NCI-H1105 (cell line): ENCODE data around the gene PHACTR2.
"Not testable (repeated sequence)": the region's sequence is repeated elsewhere in the genome, so short reads cannot be mapped to it uniquely, and the experiment has no call there.

Experiments
- DNase-seq: peaks from one replicate; lab custom pipeline; 2025; lab: John Stamatoyannopoulos, UW

Gene PHACTR2

GRCh38 chr6:143864234-143864633 lies 186.5 kb downstream of the PHACTR2 start, which contains the start of gene ZC2HC1B:
Gene ZC2HC1B (plus strand): TSS chr6:143864474. CDS start chr6:143864540, 66 bp downstream.
- DNase-seq = no peak

- DNase-seq = no peak
Observed at GRCh38 chr6:143867236-143867635, 189.5 kb downstream of the PHACTR2 start.

GRCh38 chr6:143868808-143869207 lies 191.0 kb downstream of the PHACTR2 start:
- not testable (repeated sequence) for DNase-seq

- not testable (repeated sequence) for DNase-seq
Observed at GRCh38 chr6:143871202-143871730, 193.5 kb downstream of the PHACTR2 start.

- DNase-seq = no peak
Observed at GRCh38 chr6:143872201-143872600, 194.4 kb downstream of the PHACTR2 start.

GRCh38 chr6:143873600-143873999 lies 195.8 kb downstream of the PHACTR2 start:
- DNase-seq = not testable (repeated sequence)

GRCh38 chr6:143874503-143874902 lies 196.7 kb downstream of the PHACTR2 start:
- DNase-seq = not testable (repeated sequence)

- no peak for DNase-seq
Observed at GRCh38 chr6:143877584-143878271, 200.0 kb downstream of the PHACTR2 start.

GRCh38 chr6:143878272-143878760 lies 200.6 kb downstream of the PHACTR2 start:
- no peak for DNase-seq

GRCh38 chr6:143880412-143880811 lies 202.6 kb downstream of the PHACTR2 start:
- DNase-seq = no peak
